Hematopoietic multipotent progenitor cell treated with erythropoietin and hydrocortisone succinate and interleukin-3 and kit ligand, for 15 days (in vitro differentiated cells): Measurements from ENCODE around the gene PIGQ.
"Not testable (repeated sequence)": the region's sequence is repeated elsewhere in the genome, so short reads cannot be mapped to it uniquely, and the experiment has no call there.

Experiments
- DNase-seq: peaks from one replicate; pipeline ENCODE4 v3.0.0-alpha.2; 2015; ENCODE audit warnings: low spot score

Gene PIGQ

GRCh38 chr16:586047-586644, 16.4 kb downstream of the PIGQ start:
- DNase-seq, result peak; percentile 23

- DNase-seq, result peak; percentile 34
Observed at GRCh38 chr16:586645-587590, 17.1 kb downstream of the PIGQ start.

DNA sequence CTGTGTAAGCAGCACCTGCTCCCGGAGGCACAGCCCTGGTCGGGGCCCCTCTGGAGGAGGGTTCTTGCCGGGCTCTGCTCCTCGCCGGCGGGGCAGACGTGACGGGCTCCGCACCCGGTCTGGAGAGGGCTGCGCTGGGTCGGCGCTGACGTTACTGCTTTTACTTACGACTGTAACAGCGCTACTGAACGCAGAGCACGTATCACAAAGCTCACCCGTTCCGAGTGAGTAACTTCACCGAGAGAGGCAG, 18.8 kb downstream of the PIGQ start:
- peak; percentile 68 for DNase-seq

GRCh38 chr16:588889-589657, 19.3 kb downstream of the PIGQ start:
- DNase-seq, result peak; percentile 97

GRCh38 chr16:589658-590187, 20.0 kb downstream of the PIGQ start, which contains the start of gene RAB40C:
Gene RAB40C (plus strand): TSS chr16:590066. CDS start chr16:590292, 226 bp downstream.
- peak; percentile 99 for DNase-seq

DNA sequence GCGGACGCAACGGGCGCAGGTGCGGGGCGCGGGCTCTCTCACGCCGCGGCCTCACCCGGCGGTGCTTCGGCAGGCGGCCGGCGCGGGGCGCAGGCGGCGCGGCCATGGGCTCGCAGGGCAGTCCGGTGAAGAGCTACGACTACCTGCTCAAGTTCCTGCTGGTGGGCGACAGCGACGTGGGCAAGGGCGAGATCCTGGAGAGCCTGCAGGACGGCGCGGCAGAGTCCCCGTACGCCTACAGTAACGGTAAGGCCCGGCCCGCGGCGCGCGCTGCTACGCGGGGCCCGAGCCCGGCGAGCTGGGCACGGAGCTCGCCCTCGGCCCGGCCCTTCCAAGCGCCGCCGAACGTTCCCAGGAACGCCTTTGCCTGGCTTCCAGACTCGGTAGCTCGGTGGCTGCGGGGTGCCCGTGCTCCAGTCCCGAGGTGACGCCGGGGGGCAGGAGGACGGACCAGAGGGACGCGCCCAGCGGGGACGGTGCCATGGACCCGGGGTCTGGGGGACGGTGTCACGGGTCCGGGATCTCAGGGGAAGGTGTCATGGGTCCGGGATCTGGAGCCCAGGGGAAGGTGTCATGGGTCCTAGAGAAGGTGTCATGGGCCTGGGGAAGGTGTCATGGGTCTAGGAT, 20.5 kb downstream of the PIGQ start:
- DNase-seq, result no peak

- DNase-seq, result no peak
Observed at GRCh38 chr16:590815-591200, 21.0 kb downstream of the PIGQ start.

DNA sequence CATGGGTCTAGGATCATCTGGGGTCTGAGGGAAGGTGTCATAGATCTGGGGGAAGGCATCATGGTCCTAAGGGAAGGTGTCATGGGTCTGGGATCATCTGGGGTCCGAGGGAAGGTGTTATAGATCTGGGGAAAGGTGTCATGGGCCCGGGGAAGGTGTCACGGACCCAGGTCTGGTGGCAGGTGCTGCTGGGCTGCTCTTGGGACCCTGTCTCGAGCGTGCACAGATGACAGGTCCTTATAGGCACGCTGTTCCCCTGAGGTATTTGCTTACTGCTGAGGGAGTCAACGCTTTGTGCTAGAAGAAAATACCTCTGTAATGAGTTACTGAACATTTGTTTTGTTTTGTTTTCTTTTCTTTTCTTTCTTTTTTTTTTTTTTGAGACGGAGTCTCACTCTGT, 21.5 kb downstream of the PIGQ start:
- DNase-seq, result no peak

GRCh38 chr16:591892-592517, 22.2 kb downstream of the PIGQ start:
- DNase-seq, result no peak

GRCh38 chr16:592518-593306, 22.9 kb downstream of the PIGQ start:
- no peak for DNase-seq

GRCh38 chr16:593406-593805, 23.6 kb downstream of the PIGQ start:
- DNase-seq, result no peak

GRCh38 chr16:593807-594206, 24.0 kb downstream of the PIGQ start:
- no peak for DNase-seq

- DNase-seq, result no peak
Observed at GRCh38 chr16:595094-595528, 25.3 kb downstream of the PIGQ start.

- DNase-seq, result no peak
Observed at GRCh38 chr16:595942-596735, 26.4 kb downstream of the PIGQ start.

- DNase-seq, result no peak
Observed at GRCh38 chr16:596736-597060, 26.9 kb downstream of the PIGQ start.

DNA sequence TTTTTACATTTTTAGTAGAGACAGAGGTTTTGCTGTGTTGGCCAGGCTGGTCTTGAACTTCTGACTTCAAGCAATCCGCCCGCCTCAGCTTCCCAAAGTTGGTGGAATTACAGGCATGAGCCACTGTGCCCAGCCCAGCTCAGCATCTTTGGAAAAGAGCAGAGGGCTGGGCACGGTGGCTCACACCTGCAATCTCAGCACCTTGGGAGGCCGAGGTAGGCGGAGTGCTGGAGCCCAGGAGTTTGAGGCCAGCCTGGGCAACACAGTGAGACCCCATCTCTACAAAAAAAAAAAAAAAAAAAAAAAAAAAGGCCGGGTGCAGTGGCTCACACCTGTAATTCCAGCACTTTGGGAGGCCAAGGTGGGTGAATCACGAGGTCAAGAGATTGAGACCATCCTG, 27.9 kb downstream of the PIGQ start:
- not testable (repeated sequence) for DNase-seq

DNA sequence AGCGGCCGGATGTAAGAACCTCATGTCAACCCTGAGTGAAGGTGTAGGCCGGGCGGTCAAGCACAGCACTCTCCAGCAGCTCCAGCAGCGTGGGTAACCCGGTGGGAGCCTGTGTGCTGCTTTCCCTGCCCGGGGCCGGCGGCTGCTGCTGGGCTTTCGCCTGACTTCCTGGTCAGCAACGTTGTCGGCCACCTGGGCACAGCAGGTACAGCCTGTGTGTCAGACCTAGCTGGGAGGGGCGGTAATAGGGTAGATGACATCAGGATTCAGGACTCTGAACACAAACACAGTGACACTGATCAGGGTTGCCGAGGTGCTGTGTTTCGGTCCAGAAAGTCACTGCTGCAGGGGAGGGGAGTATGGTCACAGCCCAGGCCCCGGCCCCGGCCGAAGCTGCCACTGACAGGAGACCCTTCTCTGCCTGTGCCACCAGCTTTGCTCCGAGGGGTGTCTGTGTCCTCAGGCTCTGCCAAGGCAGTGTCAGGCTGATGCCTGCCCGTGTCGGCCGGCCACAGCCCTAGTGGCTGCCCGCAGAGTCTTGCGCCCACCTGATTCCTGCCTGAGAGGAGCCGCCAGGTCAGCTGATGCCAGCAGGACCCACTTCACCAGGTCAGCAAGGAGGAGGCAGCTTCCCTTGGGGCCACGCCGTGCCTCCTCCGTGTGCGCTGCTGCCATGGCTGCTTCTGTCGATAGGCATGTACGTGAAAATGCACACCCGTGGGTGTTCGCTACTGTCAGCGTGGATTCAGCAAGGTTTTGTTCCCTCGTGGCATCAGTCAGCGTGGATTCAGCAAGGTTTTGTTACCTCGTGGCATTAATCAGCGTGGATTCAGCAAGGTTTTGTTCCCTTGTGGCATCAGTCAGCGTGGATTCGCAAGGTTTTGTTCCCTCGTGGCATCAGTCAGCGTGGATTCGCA, 29.3 kb downstream of the PIGQ start:
- no peak for DNase-seq

- DNase-seq, result peak; percentile 24
Observed at GRCh38 chr16:600781-601180, 31.0 kb downstream of the PIGQ start.

- DNase-seq, result no peak
Observed at GRCh38 chr16:603933-604332, 34.2 kb downstream of the PIGQ start.
